HG03378 (cell line): Measurements from ENCODE around the gene CSNK1D.
"Not testable (repeated sequence)": the region's sequence is repeated elsewhere in the genome, so short reads cannot be mapped to it uniquely, and the experiment has no call there.

Experiments used
- ATAC-seq: cut with Tn5 transposase; IDR thresholded peaks from one replicate; pipeline ENCODE4 v1.9.1; 2021; ENCODE audit warnings: mild to moderate bottlenecking, moderate library complexity; ENCODE audit not compliant: unreplicated experiment

The CSNK1D gene

DNA sequence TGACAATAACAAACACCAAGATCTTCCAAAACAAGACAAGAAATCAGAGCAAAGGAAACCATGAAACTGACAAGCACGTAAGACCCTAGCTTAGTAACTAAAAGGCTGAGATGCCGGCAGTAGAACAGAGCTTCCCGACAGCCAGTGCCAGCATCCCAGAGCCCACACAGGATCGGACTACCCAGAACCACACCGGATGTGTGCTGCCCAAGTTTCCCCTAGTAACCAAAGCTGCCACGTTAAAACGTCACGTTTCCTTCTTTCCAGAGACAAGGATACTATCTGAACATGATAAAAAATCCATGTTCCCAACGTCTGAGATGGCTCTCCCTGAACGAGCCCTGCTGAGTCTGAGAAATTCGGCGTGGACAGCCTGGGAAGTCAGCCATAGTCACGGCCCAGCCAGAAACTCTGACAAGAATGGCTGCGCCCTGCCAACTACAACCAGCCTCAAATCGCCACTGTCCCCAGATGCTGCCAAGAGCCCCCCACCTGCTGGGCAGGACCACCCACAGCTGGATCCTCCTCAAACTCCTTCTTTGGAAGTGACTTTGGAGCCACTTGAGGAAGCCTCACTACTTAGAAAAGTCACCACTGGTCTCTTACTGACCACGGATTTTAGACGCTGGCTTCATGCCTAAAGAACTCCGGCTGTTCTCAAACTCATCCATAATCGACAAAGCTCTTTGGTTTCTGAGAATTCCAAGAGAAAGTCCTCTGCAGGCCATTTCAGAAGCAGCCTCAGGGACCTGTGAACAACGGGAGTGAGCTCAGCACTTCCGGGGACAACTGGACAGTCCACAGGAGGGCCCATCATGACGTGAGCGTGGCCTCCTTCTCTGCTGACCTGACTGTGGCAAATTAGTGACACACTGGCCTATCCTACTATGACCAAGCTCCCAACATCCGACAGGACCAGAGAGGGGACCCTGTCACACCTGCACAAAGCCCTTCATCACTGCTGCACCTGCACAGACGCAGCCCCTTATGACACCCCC, 77.5 kb downstream of the CSNK1D start:
- no peak for ATAC-seq

DNA sequence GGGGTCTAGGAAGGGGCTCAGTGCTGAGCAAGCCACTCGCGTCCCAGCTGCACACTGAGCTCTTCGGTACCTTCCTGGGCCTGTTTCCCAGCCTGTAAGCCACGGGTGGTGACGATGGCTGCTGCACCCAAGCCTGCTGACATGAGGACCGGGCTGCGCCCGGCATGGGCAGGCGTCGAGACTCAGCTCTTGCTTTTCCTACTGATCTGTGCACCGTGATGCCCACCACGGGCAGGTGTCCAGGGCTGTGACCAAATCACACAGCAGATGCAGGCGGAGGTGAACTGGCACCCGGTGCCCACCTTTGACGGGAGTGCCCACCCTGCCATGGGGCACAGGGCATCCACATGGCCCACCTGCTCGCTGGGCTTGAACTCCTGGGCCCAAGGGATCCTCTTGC, 78.7 kb downstream of the CSNK1D start:
- ATAC-seq: no peak

DNA sequence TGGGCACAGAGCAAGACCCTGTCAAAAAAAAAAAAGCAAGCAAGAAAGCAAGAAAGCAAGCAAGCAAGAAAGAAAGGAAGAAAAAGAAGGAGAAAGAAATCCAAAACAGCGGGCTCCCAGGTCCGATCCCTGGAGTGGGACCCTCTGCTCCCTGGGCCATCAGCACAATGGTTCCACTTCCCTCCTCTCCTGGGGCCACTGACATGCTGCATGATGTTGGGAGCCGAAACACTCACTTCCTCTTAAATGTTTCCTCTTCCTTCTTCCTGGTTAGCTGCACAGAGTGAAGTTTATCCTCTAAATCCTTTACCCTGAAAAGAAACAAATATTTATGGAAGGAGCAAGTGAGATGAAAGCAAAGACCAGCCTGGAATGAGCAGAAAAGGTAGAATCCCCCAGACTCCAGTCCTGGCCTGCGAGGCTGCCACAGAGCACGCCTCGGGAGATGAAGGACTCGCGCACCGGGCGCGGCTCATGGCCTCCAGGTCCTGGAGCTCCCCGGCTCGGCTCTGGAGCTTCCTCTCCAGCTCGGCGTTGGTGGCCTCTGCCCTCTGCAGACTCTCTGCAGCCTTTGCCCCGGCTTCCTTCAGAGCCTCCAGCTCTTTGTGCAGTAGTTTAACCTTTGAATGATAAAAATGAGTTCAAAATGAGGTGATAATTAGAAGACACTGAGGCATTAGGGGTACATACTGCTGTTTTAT, 79.8 kb downstream of the CSNK1D start:
- ATAC-seq: no peak

DNA sequence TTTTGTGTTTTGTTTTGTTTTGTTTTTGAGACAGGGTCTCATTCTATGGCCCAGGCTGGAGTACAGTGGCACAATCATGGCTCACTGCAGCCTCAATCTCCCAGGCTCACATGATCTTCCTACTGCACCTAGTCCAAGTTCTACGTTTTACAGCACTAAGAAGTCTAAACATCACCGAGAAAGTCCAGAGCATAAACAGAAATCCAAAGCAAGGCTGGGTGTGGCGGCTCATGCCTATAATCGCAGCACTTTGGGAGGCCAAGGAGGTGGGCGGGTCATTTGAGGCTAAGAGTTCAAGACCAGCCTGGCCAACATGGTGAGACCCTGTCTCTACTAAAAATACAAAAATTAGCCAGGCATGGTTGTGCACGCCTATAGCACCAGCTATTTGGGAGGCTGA, 80.5 kb downstream of the CSNK1D start:
- ATAC-seq: not testable (repeated sequence)
